Heart left ventricle (tissue), 16 donors: ENCODE results near the gene NECTIN2. TPM values are rescaled to one million over a fixed set of nuclear protein-coding genes. Genes with fewer than 3 reads are reported as not detected.
"Not testable (repeated sequence)": the region's sequence is repeated elsewhere in the genome, so short reads cannot be mapped to it uniquely, and the experiment has no call there.

ENCODE experiments used
- ATAC-seq, 4 donors: fragments of 200-7000 bp; cut with Tn5 transposase; one replicate each; pipeline ENCODE4 v1.9.1; 2020 to 2022; ENCODE audit warnings: moderate library complexity in 4 of 4, mild to moderate bottlenecking in 3 of 4, moderate number of reproducible peaks in 1 of 4
- DNase-seq, 5 donors: peaks; one replicate each; pipeline ENCODE4 v3.0.0-alpha.2; 2020
- H3K27ac ChIP-seq, 12 donors: fragments of 200-600 bp; sonication (generic) in 4 of 12; one replicate each; pipeline versions ENCODE4 v1.5.0 to v1.8.0; 2016 to 2022; ENCODE audit warnings: mild to moderate bottlenecking in 2 of 12
- H3K27me3 ChIP-seq, 9 donors: fragments of 200-600 bp; sonication (generic) in 2 of 9; one replicate each; pipeline versions ENCODE4 v1.5.1 to v1.8.0; 2016 to 2022; ENCODE audit warnings: mild to moderate bottlenecking in 3 of 9
- H3K36me3 ChIP-seq, 9 donors: fragments of 200-600 bp; sonication (generic) in 2 of 9; one replicate each; pipeline versions ENCODE4 v1.5.0 to v1.8.0; 2018 to 2022; ENCODE audit warnings: mild to moderate bottlenecking in 2 of 9
- H3K4me1 ChIP-seq, 12 donors: fragments of 200-600 bp; sonication (generic) in 4 of 12; one replicate each; pipeline versions ENCODE4 v1.5.0 to v1.8.0; 2016 to 2022; ENCODE audit warnings: mild to moderate bottlenecking in 3 of 12
- H3K4me3 ChIP-seq, 12 donors: fragments of 200-600 bp; sonication (generic) in 4 of 12; one replicate each; pipeline versions ENCODE4 v1.5.0 to v1.8.0; 2017 to 2022; ENCODE audit warnings: mild to moderate bottlenecking in 9 of 12, moderate library complexity in 4 of 12
- H3K9me3 ChIP-seq, 12 donors: fragments of 200-600 bp; sonication (generic) in 4 of 12; one replicate each; pipeline versions ENCODE4 v1.5.0 to v1.8.0; 2016 to 2022; ENCODE audit warnings: mild to moderate bottlenecking in 1 of 12
- CTCF ChIP-seq, 12 donors: fragments of 200-600 bp; sonication (generic) in 4 of 12; IDR thresholded peaks; one replicate each; pipeline versions ENCODE4 v1.5.0 to v1.8.0; 2018 to 2022; ENCODE audit warnings: antibody characterized with exemption in 12 of 12, mild to moderate bottlenecking in 5 of 12
- POLR2A ChIP-seq, 2 donors: fragments of 450-650 bp; IDR thresholded peaks; one replicate each; pipeline ENCODE4 v1.6.1; 2017; ENCODE audit warnings: antibody characterized with exemption in 2 of 2, mild to moderate bottlenecking in 2 of 2, moderate library complexity in 2 of 2
- WGBS, 4 donors: extraction: QIAGEN DNeasy Blood & Tissue Kit in 2 of 4; methylation state at CpG; one replicate each; pipeline versions ENCODE4 v1.1.5 to v1.1.7; 2013 to 2018; 5-methylcytosine and 5-hydroxymethylcytosine counted together
- intact Hi-C, 10 donors: fragments of 100-400 bp; cut with DNase I; formaldehyde crosslinking; loops; one replicate each; pipeline versions ENCODE4 v1.11.1 to v1.14.2; 2022
- polyA plus RNA-seq, 2 donors: library from polyadenylated mRNA; stranded (reverse); fragments of 200-250 nt; gene quantifications; one replicate each; pipeline ENCODE4 v1.2.3, GENCODE V29; 2013
- total RNA-seq, 9 donors: library from RNA; depleted of rRNA in 2 of 9; stranded (reverse); fragments of >200 nt in 2 of 9; fragmentation: NEBNext Ultra II Directional in 3 of 9; extraction: Animal tissue kit (Norgen Biotek cat#: 25700) in 3 of 9; gene quantifications; one replicate each; pipeline versions ENCODE4 v1.1.0 to v1.2.4, GENCODE V29; 2016 to 2023
- donor health status: ischemic (EF 13 %, LVEDD 7.1; RV severe dilation, severe dysfunction).
- donor health status: healthy with polysubstance abuse.
- donor health status: DM: no; HTN: yes; CAD: no.
- donor health status: DM: no; HTN: no; CAD: no.
- donor health status: ischemic (EF 25% LVEDD 6.9; RV normal size, moderate dysfunction).
- donor health status: ischemic (EF 25% LVEDD 5.7; RV mildly dilated, moderate dysfunction).
- donor health status: healthy.
- donor health status: DM: yes; HTN: yes; CAD: no.
- donor health status: ischemic (EF 35%, LVEDD 5.7; RV mildly dilated, moderate dysfunction).
- donor health status: nonischemic (EF 11% LVEDD 7.7; RV severe dilation, severe dysfunction).
- donor health status: DM: yes; HTN: yes; CAD: no.
- donor health status: PGD.
- donor health status: ischemic (EF 29% LVEDD 5.4; RV normal size, mild dysfunction).
- donor health status: nonischemic (EF 23%, LVEDD 6.1; RV moderate dilation, normal function).

The NECTIN2 gene
- total and polyA plus RNA-seq, 11 donors: 37.0 to 99.6 (median 57.6) TPM

GRCh38 chr19:44912854-44913253, 66.8 kb downstream of the NECTIN2 start:
- no peak for TF ChIP-seq POLR2A (IDR thresholded peaks at IDR 0.05)
- no peak for TF ChIP-seq CTCF (IDR thresholded peaks at IDR 0.05)
- Histone ChIP-seq H3K4me3 (no peak overlapping the region), H3K27me3 (peaks cover 0 to under 1% (median 0%) of the 10 kb centered on the region in 9 donors), H3K4me1 (peaks cover 0 to 37% (median 8%) of the 10 kb centered on the region in 12 donors), H3K27ac (no peak overlapping the region), H3K9me3 (no peaks in the 10 kb centered on the region), H3K36me3 (no peaks in the 10 kb centered on the region)
- ATAC-seq (no peak), DNase-seq (peak in 1 of 5 donors; percentile 54)
- 34 to 65% (median 55%) methylated on average over 6 of the region's 6 CpGs for WGBS, 4 donors
- intact Hi-C loops: no loop called here

- intact Hi-C loops, ATAC-seq, DNase-seq, H3K9me3 ChIP-seq, H3K36me3 ChIP-seq, H3K27me3 ChIP-seq, H3K27ac ChIP-seq: not testable (repeated sequence)
- peaks cover 0 to 37% (median 8%) of the 10 kb centered on the region in 12 donors for H3K4me1 ChIP-seq
- H3K4me3 ChIP-seq: peak overlapping the region in 2 of 12 donors; percentile 65 to 66
- 56 to 63% (median 60%) methylated on average over 23 of the region's 23 CpGs for WGBS, 4 donors
Measured at GRCh38 chr19:44913512-44914432, 67.7 kb downstream of the NECTIN2 start.

- H3K36me3 ChIP-seq, intact Hi-C loops, H3K27me3 ChIP-seq, H3K9me3 ChIP-seq: not testable (repeated sequence)
- peak within 1 kb of the TSS; percentile 22 to 76 (median 56) for H3K4me3 ChIP-seq
- 5 to 10% (median 7%) methylated on average over 22 to 28 of the region's 28 CpGs for WGBS, 4 donors
- peaks cover 0 to 37% (median 8%) of the 10 kb centered on the region in 12 donors for H3K4me1 ChIP-seq
- H3K27ac ChIP-seq: peak within 1 kb of the TSS in 4 of 12 donors; percentile 20 to 45 (median 27)
- DNase-seq: peak; percentile 82 to 87 (median 84)
- ATAC-seq: peak; percentile 82 to 95 (median 93)
Measured at GRCh38 chr19:44914433-44915206, 68.5 kb downstream of the NECTIN2 start, which contains the start of gene APOC1. APOC1 (plus strand) TSS chr19:44914608; CDS start chr19:44914892, 284 bp downstream.

GRCh38 chr19:44924243-44924725, 78.2 kb downstream of the NECTIN2 start:
- DNase-seq (no peak), ATAC-seq (no peak)
- TF ChIP-seq CTCF (IDR thresholded peaks at IDR 0.05): no peak
- no peak for TF ChIP-seq POLR2A (IDR thresholded peaks at IDR 0.05)
- peak overlapping the region in 4 of 12 donors; percentile 4 to 58 (median 20) for H3K27ac ChIP-seq
- no peaks in the 10 kb centered on the region for H3K9me3 ChIP-seq
- no peaks in the 10 kb centered on the region for H3K27me3 ChIP-seq
- 81 to 85% (median 83%) methylated on average over 8 of the region's 8 CpGs for WGBS, 4 donors
- no peak overlapping the region for H3K4me3 ChIP-seq
- intact Hi-C loops: no loop called here
- peaks cover 0 to 38% (median 9%) of the 10 kb centered on the region in 12 donors for H3K4me1 ChIP-seq
- no peaks in the 10 kb centered on the region for H3K36me3 ChIP-seq
